NCI-H1417 (cell line): ENCODE data around the gene OTULIN.

ENCODE experiments used
- DNase-seq, 3 experiments: peaks; one replicate each; lab custom pipeline; 2025; lab: John Stamatoyannopoulos, UW

The OTULIN gene

GRCh38 chr5:14721990-14722656, 57.6 kb downstream of the OTULIN start:
- DNase-seq = peak in 1 of 3 experiments; percentile 56

DNA sequence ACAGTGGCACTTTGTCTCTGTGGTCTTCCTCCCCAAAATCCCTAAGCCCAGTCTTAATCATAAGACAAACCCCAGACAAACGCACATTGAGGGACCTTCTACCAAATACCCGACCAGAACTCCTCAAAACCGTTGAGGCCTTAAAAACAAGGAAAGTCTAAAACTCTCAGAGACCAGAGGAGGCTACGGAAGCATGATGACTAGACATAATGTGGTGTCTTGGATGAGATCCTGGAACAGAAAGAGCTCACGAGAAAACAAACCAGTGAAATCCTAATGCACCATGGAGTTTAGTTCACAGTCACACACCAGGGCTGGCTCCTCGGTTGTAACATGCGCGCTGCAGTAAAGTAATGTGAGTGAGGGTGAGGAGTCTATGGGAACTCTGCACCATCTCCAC, 58.4 kb downstream of the OTULIN start:
- no peak for DNase-seq

DNA sequence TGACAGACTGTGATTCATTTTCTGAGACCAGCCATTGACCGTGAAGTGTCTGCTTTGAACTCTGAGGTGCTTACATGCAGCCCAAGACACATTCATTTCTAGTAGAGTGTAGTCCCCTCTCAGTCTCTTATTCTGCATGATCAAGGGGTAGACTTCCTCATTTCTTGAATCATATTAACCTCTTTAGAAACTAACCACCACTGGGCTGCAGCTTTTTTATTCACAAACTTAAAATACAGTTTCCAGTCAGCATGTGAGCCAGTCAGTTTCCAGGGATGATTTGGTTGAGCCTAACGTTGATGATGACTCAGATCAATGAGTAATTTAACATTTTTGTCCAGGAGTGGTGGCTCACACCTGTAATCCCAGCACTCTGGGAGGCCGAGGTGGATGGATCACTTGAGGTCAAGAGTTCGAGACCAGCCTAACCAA, 59.2 kb downstream of the OTULIN start:
- no peak for DNase-seq

DNA sequence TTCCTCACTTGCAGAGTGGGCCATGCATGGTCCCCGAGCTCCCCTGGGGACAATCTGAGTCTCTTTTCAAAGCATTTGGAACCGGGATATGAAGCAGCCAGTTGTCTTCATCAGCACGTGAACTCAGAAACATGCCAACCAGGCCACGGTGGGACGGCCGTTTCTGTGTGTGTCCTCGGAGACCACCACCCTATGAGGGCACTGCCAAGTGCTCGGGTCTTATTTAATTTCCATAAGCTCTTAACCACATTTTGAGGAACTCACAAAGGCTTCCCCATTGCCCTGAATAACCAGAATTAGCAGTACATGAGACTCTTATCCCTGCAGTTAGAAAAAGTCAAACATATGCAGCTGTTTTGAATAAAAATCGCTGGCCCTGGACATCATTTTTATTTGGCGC, 60.1 kb downstream of the OTULIN start:
- DNase-seq = no peak

DNA sequence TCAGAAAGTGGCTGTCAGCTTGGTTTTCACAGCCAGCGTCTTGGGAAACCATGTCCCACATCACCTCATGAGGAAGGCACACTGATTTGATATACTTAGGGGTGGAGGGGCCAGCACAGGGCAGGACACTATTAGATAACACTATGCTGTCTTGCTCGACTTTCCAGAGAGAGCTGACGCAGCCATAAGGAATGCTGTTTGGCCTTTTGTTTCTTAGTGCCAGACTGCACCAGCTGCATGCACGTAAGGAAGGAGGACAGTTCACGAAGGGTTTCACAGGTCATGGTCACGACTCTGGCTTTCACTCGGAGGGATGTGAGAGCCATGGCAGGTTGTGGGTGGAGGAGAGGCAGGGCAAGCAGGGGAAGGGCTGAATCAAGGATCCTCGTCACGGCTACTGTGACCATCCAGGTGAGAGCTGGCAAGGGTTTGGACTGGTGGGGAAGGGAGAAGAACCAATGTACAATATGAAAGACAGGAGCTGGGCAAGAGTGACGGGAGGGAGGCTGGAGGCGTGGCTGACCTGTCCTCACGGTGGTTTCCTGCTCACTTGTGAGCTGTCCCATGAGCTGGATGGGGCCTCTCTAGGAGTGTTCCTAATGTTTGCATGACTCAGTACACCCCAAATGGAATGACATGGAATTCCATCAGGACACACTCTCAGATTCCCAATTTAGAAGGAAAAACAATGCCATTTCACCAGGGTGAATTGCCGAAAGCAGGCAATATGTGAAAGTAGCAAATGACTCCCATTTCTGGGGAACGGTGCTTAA, 61.7 kb downstream of the OTULIN start:
- DNase-seq = no peak

- peak; percentile 79 to 94 (median 90) for DNase-seq
Measured at GRCh38 chr5:14727428-14727865, 62.9 kb downstream of the OTULIN start.

GRCh38 chr5:14727928-14728458, 63.5 kb downstream of the OTULIN start:
- no peak for DNase-seq

DNA sequence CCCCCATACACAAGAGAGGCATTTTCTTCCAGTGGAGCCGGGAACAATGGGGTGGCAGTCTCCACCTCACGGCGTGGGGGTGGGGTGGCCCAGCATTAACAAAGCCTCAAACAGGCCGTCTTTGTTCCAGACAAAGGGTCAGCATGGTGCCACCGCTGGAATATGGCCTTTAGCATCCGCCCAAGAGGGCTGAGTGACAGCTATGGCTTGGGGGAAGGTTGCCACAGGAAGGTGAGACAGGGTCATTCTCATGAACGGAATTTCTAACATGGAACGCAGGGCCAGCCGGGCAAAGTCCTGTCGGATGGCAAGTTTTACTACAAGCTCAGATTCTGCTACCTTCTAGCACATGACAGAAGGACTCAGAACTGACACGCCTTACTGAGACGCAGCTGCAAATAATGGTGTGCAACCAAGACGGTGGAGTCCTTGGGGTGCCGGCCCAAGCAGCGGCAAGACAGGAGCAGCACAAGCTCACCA, 64.0 kb downstream of the OTULIN start:
- peak in 2 of 3 experiments; percentile 87 to 94 for DNase-seq

GRCh38 chr5:14729448-14730385, 65.2 kb downstream of the OTULIN start:
- DNase-seq = no peak

DNA sequence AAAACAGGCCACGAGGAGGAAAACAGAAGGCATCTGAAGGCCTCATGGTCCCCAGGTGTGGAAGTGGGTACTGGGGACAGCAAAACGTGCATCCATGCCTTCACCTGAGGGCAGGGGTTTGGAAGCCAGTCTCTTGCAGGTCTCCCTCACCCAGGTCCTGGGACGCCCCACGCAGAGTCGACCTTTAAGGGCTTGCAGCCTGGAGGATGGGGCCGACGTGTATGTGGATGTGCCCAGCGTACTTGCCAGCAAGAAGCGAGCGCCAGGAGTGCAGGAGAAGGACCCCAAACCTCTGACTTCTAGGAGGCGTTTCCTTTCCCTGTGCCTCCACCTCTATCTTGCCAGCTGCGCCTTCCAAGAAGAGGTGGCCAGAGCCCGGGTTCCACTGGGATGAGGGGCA, 65.9 kb downstream of the OTULIN start:
- DNase-seq = no peak

- no peak for DNase-seq
Measured at GRCh38 chr5:14730881-14731280, 66.4 kb downstream of the OTULIN start.

DNA sequence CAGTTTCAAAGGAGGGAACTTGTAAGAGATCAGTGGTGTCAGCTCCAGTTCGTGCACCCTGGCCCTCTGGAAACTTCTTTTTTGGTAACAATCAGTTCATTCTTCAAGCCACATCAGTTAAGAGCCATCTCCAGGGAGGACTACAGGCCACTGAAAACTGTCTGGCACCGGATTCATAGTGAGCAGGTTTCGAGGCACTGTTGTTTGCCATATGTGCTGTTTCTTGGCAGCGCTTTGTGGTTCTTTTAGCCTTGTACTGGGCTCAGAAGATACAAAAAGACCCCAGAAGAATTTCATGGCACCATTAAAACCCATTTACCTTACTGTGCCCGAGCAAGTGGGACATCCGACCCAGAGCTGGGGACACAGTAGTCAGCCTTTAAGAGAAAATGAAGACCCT, 68.5 kb downstream of the OTULIN start:
- no peak for DNase-seq

GRCh38 chr5:14733661-14734060, 69.1 kb downstream of the OTULIN start:
- DNase-seq = no peak

DNA sequence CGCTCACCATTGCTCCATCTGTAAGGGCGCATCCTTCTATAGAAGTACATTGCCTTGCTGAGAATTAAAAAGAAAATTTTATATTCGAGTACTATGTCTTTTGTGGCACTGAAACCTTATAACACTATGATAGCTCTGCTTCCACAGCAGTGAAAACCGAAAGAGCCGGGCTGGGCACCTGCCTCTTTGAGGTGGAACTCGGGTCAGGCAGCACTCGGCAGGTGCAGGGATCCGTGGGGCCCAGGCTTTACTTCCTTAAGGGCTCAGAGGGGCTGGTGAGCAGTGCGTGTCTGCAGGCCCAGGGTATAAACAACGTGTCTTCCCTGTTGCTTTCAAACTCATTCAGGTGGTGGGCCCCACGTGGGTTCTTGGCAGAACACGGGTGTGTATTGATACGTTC, 69.9 kb downstream of the OTULIN start:
- peak in 1 of 3 experiments; percentile 72 for DNase-seq

GRCh38 chr5:14735944-14736343, 71.4 kb downstream of the OTULIN start:
- DNase-seq = no peak

GRCh38 chr5:14737291-14737690, 72.8 kb downstream of the OTULIN start:
- peak in 1 of 3 experiments; percentile 45 for DNase-seq

DNA sequence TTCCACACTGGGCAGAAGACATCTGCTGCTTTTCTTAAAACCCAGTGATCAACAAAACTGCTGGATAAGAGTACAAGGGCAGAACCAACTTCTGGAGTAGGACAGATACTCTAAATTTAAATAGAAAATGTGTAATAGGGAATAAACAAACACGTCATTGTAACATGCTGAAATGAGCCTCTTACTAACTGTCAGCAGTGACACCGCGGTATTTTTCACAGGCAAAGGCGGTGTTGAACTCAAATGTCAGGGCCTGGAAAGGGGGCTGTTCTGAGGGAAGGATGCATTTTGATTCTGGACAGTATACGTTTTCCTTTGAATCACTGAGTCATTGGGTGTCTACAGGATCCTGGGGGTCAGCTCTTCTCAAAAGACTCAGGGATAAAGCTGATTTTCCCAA, 73.5 kb downstream of the OTULIN start:
- DNase-seq = no peak

DNA sequence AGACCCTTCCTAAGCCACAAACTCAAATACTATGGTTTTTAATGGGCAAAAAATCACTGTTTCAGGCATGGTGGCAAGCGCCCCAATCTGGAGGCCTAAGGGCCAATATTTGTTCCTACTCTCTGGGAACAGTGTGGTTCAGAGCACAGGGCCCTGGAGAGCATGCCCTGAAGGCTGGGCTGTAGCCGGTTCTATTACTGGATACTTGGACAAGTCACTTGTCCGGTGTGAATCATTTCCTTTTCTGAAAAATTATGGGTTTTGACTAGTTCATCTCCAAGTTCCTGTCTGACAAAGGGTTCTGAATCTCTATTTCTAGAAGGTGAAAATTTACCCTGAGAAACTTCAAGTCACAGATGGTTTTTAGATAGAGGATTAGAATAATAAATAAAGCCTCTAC, 75.0 kb downstream of the OTULIN start:
- no peak for DNase-seq

GRCh38 chr5:14739981-14740380, 75.5 kb downstream of the OTULIN start:
- peak in 1 of 3 experiments; percentile 22 for DNase-seq

DNA sequence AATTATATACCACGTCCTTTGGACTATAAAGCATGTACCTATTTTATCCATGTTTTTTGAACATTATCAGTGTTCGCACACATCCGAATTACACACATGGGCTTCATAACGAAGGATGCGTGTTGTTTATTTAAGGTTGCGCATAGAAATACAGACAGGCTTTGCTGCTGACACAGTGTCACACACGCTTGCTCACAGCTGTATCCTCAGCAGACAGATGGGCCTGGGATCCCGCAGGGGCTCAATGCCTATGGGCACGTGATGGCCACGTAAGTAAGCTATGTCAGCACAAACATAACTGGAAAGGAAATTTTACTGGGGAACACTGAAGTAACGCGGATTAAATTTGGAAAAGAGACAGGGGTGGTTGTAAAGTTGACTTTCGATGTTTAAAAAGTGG, 76.6 kb downstream of the OTULIN start:
- DNase-seq = peak in 2 of 3 experiments; percentile 55 to 78

- DNase-seq = peak; percentile 53 to 96 (median 88)
Measured at GRCh38 chr5:14741801-14742440, 77.4 kb downstream of the OTULIN start.
